Muscle of leg (tissue), 11 donors: ENCODE results near the gene LETM1. TPM values are rescaled to one million over a fixed set of nuclear protein-coding genes. Genes with fewer than 3 reads are reported as not detected.

Experiments used
- DNase-seq: peaks from one replicate; pipeline ENCODE4 v3.0.0; 2013
- H3K27ac ChIP-seq: one replicate; pipeline ENCODE4 v1.5.1; 2013; ENCODE audit warnings: mild to moderate bottlenecking, low read length, control low read depth
- H3K27me3 ChIP-seq: one replicate; pipeline ENCODE4 v1.6.1; 2013; ENCODE audit warnings: low read length; ENCODE audit not compliant: control insufficient read depth, insufficient read depth
- H3K36me3 ChIP-seq: one replicate; pipeline ENCODE4 v1.6.1; 2013; ENCODE audit warnings: low read length; ENCODE audit not compliant: control insufficient read depth, insufficient read depth
- H3K4me1 ChIP-seq: one replicate; pipeline ENCODE4 v1.6.1; 2013; ENCODE audit warnings: low read length; ENCODE audit not compliant: control insufficient read depth, insufficient read depth
- H3K4me3 ChIP-seq: one replicate; pipeline ENCODE4 v1.5.1; 2013; ENCODE audit warnings: low read length, control low read depth
- H3K9me3 ChIP-seq: replicated peaks from 2 replicates; pipeline ENCODE4 v1.6.1; 2013; ENCODE audit warnings: low read depth, low read length; ENCODE audit not compliant: control insufficient read depth
- WGBS: methylation state at CpG from one replicate; pipeline ENCODE4 v1.1.5; 2013; ENCODE audit warnings: missing lambda C conversion rate; ENCODE audit not compliant: insufficient coverage; 5-methylcytosine and 5-hydroxymethylcytosine counted together
- polyA plus RNA-seq, 8 donors: library from polyadenylated mRNA; unstranded; fragments of 120-200 nt; gene quantifications; one replicate each; pipeline versions ENCODE4 v1.2.1 to v1.2.3, GENCODE V29; 2013; ENCODE audit warnings: inconsistent platforms in 1 of 8, low replicate concordance in 1 of 8; ENCODE audit not compliant: insufficient read length in 8 of 8, insufficient read depth in 1 of 8
- total RNA-seq: library from RNA; stranded (reverse); fragments of 120-200 nt; gene quantifications from one replicate; pipeline ENCODE4 v1.2.4, GENCODE V29; 2013

The LETM1 gene
- total and polyA plus RNA-seq, 9 donors = 11.7 to 20.1 (median 15.7) TPM

DNA sequence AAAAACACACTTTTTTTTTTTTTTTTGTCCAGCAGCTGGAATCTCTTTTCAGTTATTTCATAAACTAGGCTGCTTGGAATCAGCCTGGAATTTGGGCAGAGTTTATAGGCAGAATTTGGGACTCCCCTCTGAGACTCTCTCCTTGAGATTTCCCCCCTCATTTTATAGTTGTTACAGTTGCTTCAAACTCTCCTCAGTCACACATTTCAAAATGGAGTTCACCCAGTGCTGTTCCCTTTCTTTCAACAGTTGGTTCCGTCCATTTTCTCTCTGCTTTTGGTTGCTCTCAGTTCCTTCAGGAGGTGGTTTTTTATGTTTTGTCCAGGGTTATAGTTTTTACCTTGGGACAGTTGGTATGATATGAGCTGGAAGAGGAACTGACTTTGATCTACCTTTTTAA, 42.7 kb upstream of the LETM1 start:
- Histone ChIP-seq H3K4me3 (no peak overlapping the region), H3K27me3 (no peaks in the 10 kb centered on the region), H3K36me3 (peaks cover 37% of the 10 kb centered on the region), H3K9me3 (no peaks in the 10 kb centered on the region), H3K4me1 (peaks cover 2% of the 10 kb centered on the region), H3K27ac (no peak overlapping the region)
- WGBS = no CpG with 5 or more reads among the region's 1 CpG
- no peak for DNase-seq

DNA sequence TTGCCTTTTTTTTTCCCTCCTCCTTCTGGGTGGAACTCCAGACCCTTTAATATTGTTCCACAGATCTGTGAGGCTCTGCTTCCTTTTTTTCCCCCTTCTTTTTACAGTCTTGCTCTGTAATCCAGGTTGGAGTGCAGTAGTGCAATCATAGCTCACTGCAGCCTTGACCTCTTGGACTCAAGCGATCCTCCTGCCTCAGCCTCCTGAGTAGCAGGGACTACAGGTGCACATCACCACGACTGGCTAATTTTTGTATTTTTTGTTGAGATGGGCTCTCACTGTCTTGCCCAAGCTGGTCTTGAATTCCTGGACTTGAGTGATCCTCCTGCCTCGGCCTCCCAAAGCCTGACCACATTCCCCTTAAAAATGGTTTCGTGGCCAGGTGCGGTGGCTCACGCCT, 42.1 kb upstream of the LETM1 start:
- no peak for DNase-seq
- H3K4me3 ChIP-seq = no peak overlapping the region
- H3K36me3 ChIP-seq = peaks cover 34% of the 10 kb centered on the region
- no peak overlapping the region for H3K27ac ChIP-seq
- H3K27me3 ChIP-seq = no peaks in the 10 kb centered on the region
- H3K4me1 ChIP-seq = peaks cover 2% of the 10 kb centered on the region
- WGBS = 94% methylated on average over 4 of the region's 6 CpGs
- H3K9me3 ChIP-seq = no peaks in the 10 kb centered on the region

DNA sequence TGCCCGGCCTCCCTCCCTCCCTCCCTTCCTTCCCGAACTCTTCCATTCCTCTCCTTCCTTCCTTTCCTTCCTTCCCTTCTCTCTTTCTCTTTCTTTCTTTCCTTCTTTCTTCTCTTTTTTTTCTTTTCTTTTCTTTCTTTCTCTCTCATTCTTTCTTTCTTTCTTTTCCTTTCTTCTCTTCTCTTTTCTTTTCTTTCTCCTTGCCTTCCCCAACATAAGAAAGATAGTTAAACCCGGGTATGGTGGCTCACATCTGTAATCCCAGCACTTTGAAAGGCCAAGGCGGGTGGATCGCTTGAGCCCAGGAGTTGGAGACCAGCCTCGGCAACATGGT, 40.7 kb upstream of the LETM1 start:
- Histone ChIP-seq H3K4me1 (peaks cover 2% of the 10 kb centered on the region), H3K36me3 (peaks cover 22% of the 10 kb centered on the region), H3K27me3 (no peaks in the 10 kb centered on the region), H3K27ac (no peak overlapping the region), H3K4me3 (no peak overlapping the region), H3K9me3 (no peaks in the 10 kb centered on the region)
- no peak for DNase-seq
- WGBS = 95% methylated on average over 6 of the region's 6 CpGs

DNA sequence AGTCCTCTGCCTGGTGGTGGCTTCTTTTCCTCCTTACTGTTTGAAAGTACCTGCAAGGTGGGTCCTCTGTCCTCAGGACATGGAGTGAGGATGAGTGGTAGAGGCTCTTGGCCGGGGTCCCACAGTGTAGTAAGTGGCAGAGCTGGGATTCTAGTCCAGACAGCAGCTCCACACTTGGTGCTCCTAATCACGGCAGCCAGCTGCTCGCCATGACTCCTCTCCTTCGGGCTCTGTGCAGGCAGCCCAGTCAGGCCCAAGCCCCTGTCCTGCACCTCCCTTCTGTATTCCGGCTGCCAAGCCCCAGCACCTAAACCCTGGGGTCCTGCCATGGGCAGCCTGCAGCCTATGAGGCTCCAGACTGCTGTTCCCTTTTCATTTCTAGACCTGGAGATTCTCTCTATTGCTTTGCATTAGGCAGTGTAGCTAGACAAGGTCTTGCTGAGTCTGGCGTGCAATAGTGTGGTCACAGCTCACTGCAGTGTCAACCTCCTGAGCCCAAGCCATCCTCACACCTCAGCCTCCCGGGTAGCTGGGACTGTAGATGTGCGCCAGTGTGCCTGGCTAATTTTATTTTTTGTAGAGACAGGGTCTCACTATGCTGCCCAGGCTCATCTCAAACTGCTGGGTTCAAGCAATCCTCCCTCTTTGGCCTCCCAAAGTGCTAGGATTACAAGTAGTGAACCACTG, 40.2 kb upstream of the LETM1 start:
- Histone ChIP-seq H3K4me3 (no peak overlapping the region), H3K36me3 (peaks cover 17% of the 10 kb centered on the region), H3K27ac (no peak overlapping the region), H3K27me3 (no peaks in the 10 kb centered on the region), H3K9me3 (no peaks in the 10 kb centered on the region), H3K4me1 (peaks cover 2% of the 10 kb centered on the region)
- DNase-seq = no peak
- WGBS = 85% methylated on average over 6 of the region's 8 CpGs

DNA sequence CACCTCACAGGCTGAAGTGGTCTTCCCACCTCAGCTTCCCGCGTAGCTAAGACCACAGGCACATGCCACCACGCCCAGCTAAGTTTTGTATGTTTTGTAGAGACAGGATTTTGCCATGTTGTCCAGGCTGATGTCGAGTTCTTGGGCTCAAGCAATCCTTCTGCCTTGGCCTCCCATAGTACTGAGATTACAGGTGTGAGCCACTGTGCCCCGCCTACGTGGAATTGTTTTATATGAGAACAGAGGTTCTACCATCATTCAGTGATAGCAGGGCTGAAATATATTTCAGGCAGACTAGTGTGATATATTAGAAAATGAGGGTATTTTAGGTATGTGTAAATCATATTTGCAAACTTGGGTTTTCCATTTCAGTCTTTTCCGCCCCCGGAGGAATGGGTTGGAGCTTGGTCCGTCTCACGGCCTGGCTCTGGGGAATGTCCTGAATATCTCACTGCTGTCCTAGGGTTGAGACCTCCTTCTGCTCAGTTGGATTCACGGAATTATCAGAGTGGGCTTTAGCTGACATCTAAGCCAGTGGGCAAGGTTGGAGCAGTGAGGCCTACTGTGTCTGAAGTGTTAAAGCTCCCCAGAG, 35.1 kb upstream of the LETM1 start:
- 91% methylated on average over 5 of the region's 11 CpGs for WGBS
- H3K4me1 ChIP-seq = peaks cover 3% of the 10 kb centered on the region

DNA sequence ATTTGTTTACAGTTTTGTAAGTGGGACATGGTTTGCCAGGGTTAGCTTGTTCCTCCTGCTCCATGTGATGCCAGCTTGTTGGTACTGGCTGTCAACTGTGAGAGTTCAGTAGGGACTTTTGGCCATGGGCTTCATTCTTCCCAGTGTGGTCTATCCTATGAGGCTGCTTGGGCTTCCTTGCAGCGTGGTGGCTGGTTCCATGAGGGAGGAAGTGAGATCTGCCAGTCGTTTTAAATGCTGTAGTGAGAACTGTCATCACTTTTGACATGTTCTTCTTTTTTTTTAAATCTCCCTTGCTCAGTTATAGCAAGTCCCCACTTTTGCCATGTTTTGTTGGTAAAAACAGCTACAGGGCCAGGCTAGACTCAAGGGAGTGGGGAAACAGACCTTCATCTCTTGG, 31.1 kb upstream of the LETM1 start:
- DNase-seq = no peak
- Histone ChIP-seq H3K36me3 (no peaks in the 10 kb centered on the region), H3K4me1 (peaks cover 3% of the 10 kb centered on the region), H3K27me3 (no peaks in the 10 kb centered on the region), H3K9me3 (no peaks in the 10 kb centered on the region), H3K27ac (peak overlapping the region; percentile 13), H3K4me3 (no peak overlapping the region)
- WGBS = no CpG with 5 or more reads among the region's 2 CpGs

More for the DNA sequence above, 35.1 kb upstream of the LETM1 start:
- Histone ChIP-seq H3K27me3 (no peaks in the 10 kb centered on the region), H3K9me3 (no peaks in the 10 kb centered on the region), H3K27ac (no peak overlapping the region), H3K4me3 (no peak overlapping the region), H3K36me3 (peaks cover 9% of the 10 kb centered on the region)
- no peak for DNase-seq

DNA sequence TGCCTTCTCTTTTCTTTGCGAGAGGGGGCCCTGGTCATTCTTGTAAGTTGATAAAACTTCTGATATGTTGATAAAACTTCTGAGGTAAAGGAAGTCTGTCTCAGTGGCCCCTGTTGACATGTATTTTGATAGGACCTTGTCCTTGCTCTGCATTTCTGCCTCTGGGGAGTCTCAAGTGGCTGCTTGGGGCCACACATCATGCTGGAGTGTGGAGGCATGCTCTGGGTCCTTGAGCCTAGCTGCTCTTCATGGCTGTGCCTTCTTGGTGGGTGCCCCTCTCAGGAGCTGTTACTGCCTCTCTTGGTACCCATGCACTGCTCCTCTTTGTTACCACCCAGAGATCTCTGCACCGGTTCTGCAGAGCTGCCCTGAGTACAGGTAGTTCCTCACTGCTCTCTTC, 29.5 kb upstream of the LETM1 start:
- no peak for DNase-seq
- Histone ChIP-seq H3K4me1 (peaks cover 3% of the 10 kb centered on the region), H3K9me3 (no peaks in the 10 kb centered on the region), H3K4me3 (no peak overlapping the region), H3K27me3 (no peaks in the 10 kb centered on the region), H3K36me3 (no peaks in the 10 kb centered on the region), H3K27ac (no peak overlapping the region)
- WGBS = no CpG with 5 or more reads among the region's 2 CpGs

DNA sequence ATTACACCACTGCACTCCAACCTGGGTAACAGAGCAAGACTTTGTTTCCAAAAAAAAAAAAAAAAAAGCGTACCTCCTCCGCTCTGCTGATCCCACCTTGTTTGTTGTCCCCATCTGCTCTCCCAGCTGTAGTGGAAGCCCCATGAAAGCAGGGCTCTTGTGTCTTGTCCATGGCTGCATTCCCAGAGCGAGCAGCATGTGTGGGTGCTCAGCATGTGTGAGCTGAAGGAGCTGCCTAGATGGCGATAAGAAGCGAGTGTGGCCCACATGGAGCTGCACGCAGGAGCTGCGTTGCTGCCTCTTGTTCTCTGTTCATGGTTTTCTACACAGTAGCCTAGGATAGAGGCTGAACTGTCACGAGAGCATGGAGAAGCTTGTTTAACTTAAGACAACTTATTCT, 27.6 kb upstream of the LETM1 start:
- Histone ChIP-seq H3K36me3 (peaks cover 4% of the 10 kb centered on the region), H3K9me3 (no peaks in the 10 kb centered on the region), H3K4me1 (peaks cover 3% of the 10 kb centered on the region), H3K27ac (no peak overlapping the region), H3K4me3 (no peak overlapping the region), H3K27me3 (no peaks in the 10 kb centered on the region)
- no peak for DNase-seq
- WGBS = 80% methylated on average over 3 of the region's 8 CpGs

DNA sequence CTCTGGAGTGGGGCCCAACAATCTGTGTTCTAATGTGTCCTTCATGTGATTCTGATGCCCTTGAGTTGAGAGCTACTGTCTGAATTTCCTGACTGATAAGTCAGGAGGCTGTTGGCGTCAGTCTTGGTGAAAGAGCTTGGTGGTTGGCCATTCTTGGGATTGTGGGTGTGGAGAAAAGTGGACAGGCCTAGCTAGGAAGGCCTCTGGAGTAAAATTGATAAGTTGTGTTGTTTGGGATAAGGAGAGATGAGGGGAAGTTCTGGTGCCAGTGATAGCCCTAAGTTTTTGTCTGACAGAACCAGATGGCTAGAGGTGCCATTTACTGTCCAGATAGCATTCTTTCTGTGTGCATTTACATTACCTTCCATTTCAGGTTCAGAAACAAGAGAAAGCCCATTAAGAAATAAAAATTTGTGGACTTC, 26.9 kb upstream of the LETM1 start:
- H3K27ac ChIP-seq = no peak overlapping the region
- DNase-seq = no peak
- peaks cover 7% of the 10 kb centered on the region for H3K36me3 ChIP-seq
- no peaks in the 10 kb centered on the region for H3K27me3 ChIP-seq
- no peaks in the 10 kb centered on the region for H3K9me3 ChIP-seq
- H3K4me1 ChIP-seq = peaks cover 3% of the 10 kb centered on the region
- no peak overlapping the region for H3K4me3 ChIP-seq
- 100% methylated on average over 1 of the region's 1 CpG for WGBS

DNA sequence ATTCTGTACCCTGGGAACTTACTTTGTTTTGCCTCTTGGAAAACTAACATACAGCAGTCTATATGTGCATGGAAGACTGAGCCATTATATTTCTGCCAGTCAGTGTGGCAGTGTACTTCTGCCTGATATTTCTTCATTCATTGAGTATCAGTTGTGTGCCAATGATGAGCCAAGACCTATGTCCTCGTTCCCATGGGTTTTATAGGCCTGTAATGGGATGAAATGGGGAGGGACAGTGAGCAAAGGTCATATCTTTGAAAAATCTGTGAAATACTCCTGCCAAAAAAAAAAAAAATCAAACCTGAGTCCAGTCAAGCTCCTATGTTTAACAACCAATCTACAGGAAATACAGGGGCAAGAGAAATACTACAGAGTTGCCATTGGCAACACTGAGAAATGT, 24.4 kb upstream of the LETM1 start:
- Histone ChIP-seq H3K27me3 (no peaks in the 10 kb centered on the region), H3K27ac (no peak overlapping the region), H3K4me3 (no peak overlapping the region), H3K4me1 (no peaks in the 10 kb centered on the region), H3K9me3 (no peaks in the 10 kb centered on the region), H3K36me3 (peaks cover 7% of the 10 kb centered on the region)
- WGBS = no CpG with 5 or more reads among the region's 1 CpG
- DNase-seq = no peak

DNA sequence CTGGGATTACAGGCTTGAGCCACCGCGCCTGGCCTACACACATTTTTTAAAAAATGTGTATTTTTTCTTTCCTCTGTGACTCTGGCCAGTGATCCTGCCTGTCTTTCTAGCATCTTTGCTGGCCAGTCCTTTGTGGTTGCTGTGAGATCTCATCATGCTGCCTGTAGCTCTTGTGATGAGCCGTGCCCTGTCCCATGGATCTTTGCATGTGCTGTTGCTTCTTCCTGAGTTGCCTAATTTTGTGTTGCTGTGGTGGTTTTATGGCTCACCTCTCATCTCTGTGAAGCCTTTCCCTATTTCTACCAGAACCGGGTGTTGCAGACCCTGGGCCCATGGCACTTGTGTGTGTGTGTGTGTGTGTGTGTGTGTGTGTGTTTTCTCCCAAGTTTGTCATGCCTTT, 23.5 kb upstream of the LETM1 start:
- Histone ChIP-seq H3K27me3 (no peaks in the 10 kb centered on the region), H3K9me3 (no peaks in the 10 kb centered on the region), H3K36me3 (peaks cover 7% of the 10 kb centered on the region), H3K4me3 (no peak overlapping the region), H3K4me1 (no peaks in the 10 kb centered on the region), H3K27ac (no peak overlapping the region)
- no peak for DNase-seq
- WGBS = 100% methylated on average over 1 of the region's 4 CpGs
